ENCODE results near the gene SHC3. TPM values are rescaled to one million over a fixed set of nuclear protein-coding genes. Genes with fewer than 3 reads are reported as not detected.

The SHC3 gene
- total and polyA plus RNA-seq, 2 of the 4 experiments (the other 2 are of a cell fraction), result 4.5 to 13.3 TPM

DNA sequence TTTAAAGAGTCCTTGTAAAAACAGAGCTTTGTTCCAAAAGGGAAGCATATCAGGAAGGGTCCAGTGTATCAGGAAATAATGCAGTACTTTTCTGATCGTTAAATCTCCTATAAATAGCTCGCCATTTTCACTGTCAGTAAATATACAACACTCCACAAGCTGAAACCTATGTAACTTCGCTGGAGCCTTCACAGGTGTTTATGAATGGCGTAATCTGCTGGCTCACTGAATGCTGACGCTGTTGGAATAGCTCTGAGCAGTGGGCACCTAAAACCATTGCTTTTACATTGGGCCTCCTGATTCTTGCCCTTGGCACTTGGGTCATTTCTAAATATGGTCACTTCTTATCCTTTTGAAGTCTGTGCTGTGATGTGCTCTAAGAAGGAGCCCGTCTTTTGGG, 4.3 kb downstream of the SHC3 start:
- no peak overlapping the region for H3K18ac ChIP-seq (ENCODE audit: low read depth, low read length)
- H2BK5ac ChIP-seq (ENCODE audit: low read depth, low read length, poor library complexity, severe bottlenecking), result no peak overlapping the region
- H3K4me1 ChIP-seq (ENCODE audit: control insufficient read depth, insufficient read depth, low read length), result peaks cover 5% of the 10 kb centered on the region
- dilution Hi-C loops (cut with HindIII; ENCODE audit: low sequenced_read_pairs, unreplicated experiment) (no loop called here), intact Hi-C loops (cut with micrococcal nuclease) (loop anchor here (10.0 kb wide), 1 partner anchor 429 kb away; no protein-coding TSS in a partner anchor), in situ Hi-C loops (cut with MboI; ENCODE audit: low sequenced_read_pairs) (no loop called here)
- no peak overlapping the region for H3K9ac ChIP-seq (ENCODE audit: low read depth, low read length)
- WGBS, 2 experiments (ENCODE audit: extremely low coverage in 2 of 2, insufficient read length in 1 of 2), result 84% methylated on average over 4 of the region's 6 CpGs; no CpG with 5 or more reads in 1 of the 2 experiments
- H3K23ac ChIP-seq (ENCODE audit: low read depth, low read length), result 0 out of 2 replicates have a peak overlapping the region, but pooled peaks have one; percentile 55
- H3K9me1 ChIP-seq (ENCODE audit: insufficient read depth, low read length), result peaks cover 16% of the 10 kb centered on the region
- no peak overlapping the region for H3K4ac ChIP-seq (ENCODE audit: low read depth, low read length)
- ChIA-PET CTCF (no interaction called here), POLR2A (ENCODE audit: unreplicated experiment) (no interaction called here)
- peaks cover 15% of the 10 kb centered on the region for H4K20me1 ChIP-seq (ENCODE audit: insufficient read depth, low read length)
- H3K56ac ChIP-seq (ENCODE audit: extremely low read depth, insufficient read depth, low read length), result no peak overlapping the region
- no peak overlapping the region for H2AFZ ChIP-seq (replicated peaks; ENCODE audit: low read length, poor library complexity)
- DNase-seq (no peak), ATAC-seq (ENCODE audit: low read depth) (no peak)
- H2AK5ac ChIP-seq (ENCODE audit: low read depth, low read length), result no peak overlapping the region
- no peak overlapping the region for H3K27ac ChIP-seq (ENCODE audit: insufficient read depth, low read length)
- no peak overlapping the region for H2AK9ac ChIP-seq (replicated peaks; ENCODE audit: low read depth, low read length, poor library complexity)
- H3K79me1 ChIP-seq (ENCODE audit: low read depth in 1 of 2, low read length in 2 of 2), result peaks cover 30 to 75% of the 10 kb centered on the region in 2 experiments
- BruUV-seq (replicated peaks), result no TSS peak
- H3K4me2 ChIP-seq (ENCODE audit: low read depth, low read length), result no peak overlapping the region
- H3K36me3 ChIP-seq (ENCODE audit: control insufficient read depth, insufficient read depth, low read length), result no peaks in the 10 kb centered on the region; the same call in none of the 2 replicates
- H3K9me3 ChIP-seq (ENCODE audit: control insufficient read depth, insufficient read depth, low read length), result no peaks in the 10 kb centered on the region
- TF ChIP-seq, protein P1, sequence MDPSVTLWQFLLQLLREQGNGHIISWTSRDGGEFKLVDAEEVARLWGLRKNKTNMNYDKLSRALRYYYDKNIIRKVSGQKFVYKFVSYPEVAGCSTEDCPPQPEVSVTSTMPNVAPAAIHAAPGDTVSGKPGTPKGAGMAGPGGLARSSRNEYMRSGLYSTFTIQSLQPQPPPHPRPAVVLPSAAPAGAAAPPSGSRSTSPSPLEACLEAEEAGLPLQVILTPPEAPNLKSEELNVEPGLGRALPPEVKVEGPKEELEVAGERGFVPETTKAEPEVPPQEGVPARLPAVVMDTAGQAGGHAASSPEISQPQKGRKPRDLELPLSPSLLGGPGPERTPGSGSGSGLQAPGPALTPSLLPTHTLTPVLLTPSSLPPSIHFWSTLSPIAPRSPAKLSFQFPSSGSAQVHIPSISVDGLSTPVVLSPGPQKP (IDR thresholded peaks at IDR 0.05; ENCODE audit: borderline replicate concordance, low read depth, low read length), result no peak
- TF ChIP-seq POLR2A (IDR thresholded peaks at IDR 0.05; ENCODE audit: low read depth, low read length), result no peak
- TF ChIP-seq SMC3 (IDR thresholded peaks at IDR 0.05; ENCODE audit: low read depth, low read length), result no peak
- TF ChIP-seq, protein P2, sequence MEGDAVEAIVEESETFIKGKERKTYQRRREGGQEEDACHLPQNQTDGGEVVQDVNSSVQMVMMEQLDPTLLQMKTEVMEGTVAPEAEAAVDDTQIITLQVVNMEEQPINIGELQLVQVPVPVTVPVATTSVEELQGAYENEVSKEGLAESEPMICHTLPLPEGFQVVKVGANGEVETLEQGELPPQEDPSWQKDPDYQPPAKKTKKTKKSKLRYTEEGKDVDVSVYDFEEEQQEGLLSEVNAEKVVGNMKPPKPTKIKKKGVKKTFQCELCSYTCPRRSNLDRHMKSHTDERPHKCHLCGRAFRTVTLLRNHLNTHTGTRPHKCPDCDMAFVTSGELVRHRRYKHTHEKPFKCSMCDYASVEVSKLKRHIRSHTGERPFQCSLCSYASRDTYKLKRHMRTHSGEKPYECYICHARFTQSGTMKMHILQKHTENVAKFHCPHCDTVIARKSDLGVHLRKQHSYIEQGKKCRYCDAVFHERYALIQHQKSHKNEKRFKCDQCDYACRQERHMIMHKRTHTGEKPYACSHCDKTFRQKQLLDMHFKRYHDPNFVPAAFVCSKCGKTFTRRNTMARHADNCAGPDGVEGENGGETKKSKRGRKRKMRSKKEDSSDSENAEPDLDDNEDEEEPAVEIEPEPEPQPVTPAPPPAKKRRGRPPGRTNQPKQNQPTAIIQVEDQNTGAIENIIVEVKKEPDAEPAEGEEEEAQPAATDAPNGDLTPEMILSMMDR (conservative IDR thresholded peaks at IDR 0.05; ENCODE audit: low read depth, low read length), result no peak
- TF ChIP-seq RAD21 (IDR thresholded peaks at IDR 0.05; ENCODE audit: low read length), result no peak
- H3K27me3 ChIP-seq (ENCODE audit: control insufficient read depth, insufficient read depth, low read length), result no peaks in the 10 kb centered on the region
- no peak overlapping the region for H4K91ac ChIP-seq (ENCODE audit: insufficient read depth, low read depth, low read length)
- H3K4me3 ChIP-seq (ENCODE audit: insufficient read depth, low read depth, low read length), result no peak overlapping the region
- no peak overlapping the region for H4K5ac ChIP-seq (ENCODE audit: low read depth, low read length)
- H2BK120ac ChIP-seq (ENCODE audit: low read depth, low read length), result no peak overlapping the region
- no peak overlapping the region for H3K14ac ChIP-seq (replicated peaks; ENCODE audit: low read depth, low read length)
- no peak overlapping the region for H4K8ac ChIP-seq (ENCODE audit: low read depth in 2 of 2, low read length in 2 of 2)
- H2BK15ac ChIP-seq (ENCODE audit: low read depth, low read length), result no peak overlapping the region
- H2BK20ac ChIP-seq (ENCODE audit: low read depth, low read length), result no peak overlapping the region
